RPMI7951 (cell line): Measurements from ENCODE around the gene PIKFYVE. TPM values are rescaled to one million over a fixed set of nuclear protein-coding genes. Genes with fewer than 3 reads are reported as not detected.
A peak's percentile ranks its signal among the peaks of the same experiment; 100 is the strongest.
"Not testable (repeated sequence)": the region's sequence is repeated elsewhere in the genome, so short reads cannot be mapped to it uniquely, and the experiment has no call there.

Experiments
- DNase-seq: peaks from one replicate; pipeline ENCODE4 v3.0.0-alpha.2; 2012; ENCODE audit warnings: low read depth
- total RNA-seq: library from RNA; depleted of rRNA; stranded (reverse); fragments of >200 nt; shearing (Covaris generic); gene quantifications from 2 replicates; pipeline ENCODE4 v1.2.3, GENCODE V29; 2014

Gene PIKFYVE
- total RNA-seq, 1 experiment from 2014 or later, result 23.1 TPM

DNA sequence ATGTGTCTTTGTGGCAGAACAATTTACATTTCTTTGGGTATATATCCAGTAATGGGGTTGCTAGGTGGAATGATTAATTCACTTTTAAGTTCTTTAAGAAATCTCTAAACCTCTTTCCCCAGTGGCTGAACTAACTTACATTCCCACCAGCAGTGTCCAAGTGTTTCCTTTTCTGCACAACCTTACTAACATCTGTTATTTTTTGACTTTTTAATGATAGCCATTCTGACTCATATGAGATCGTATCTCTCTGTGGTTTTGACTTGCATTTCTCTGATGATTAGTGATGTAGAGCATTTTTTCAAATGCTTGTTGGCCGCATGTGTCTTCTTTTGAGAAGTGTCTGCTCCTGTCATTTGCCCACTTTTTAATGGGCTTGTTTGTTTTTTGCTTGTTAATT, 97.4 kb downstream of the PIKFYVE start:
- DNase-seq, result peak; percentile 93

- DNase-seq, result no peak
These were observed 100.4 kb downstream of the PIKFYVE start for GRCh38 chr2:208366215-208367127.

DNA sequence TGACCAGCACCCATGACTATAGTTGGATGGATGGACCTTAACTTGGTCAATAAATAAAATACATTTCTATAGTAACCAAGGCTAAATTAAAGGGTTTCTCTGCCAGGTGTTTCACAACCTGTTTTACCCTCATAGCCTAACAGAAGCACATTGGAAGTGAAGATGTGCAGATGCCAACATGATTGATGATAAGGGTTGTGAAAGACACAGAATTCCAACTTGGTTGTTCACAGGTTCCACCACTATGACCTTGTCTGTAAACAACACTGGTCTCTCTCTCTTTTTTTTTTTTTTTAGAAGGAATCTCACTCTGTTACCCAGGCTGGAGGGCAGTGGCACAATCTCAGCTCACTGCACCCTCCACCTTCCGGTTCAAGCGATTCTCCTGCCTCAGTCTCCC, 103.0 kb downstream of the PIKFYVE start:
- DNase-seq, result peak; percentile 50

DNA sequence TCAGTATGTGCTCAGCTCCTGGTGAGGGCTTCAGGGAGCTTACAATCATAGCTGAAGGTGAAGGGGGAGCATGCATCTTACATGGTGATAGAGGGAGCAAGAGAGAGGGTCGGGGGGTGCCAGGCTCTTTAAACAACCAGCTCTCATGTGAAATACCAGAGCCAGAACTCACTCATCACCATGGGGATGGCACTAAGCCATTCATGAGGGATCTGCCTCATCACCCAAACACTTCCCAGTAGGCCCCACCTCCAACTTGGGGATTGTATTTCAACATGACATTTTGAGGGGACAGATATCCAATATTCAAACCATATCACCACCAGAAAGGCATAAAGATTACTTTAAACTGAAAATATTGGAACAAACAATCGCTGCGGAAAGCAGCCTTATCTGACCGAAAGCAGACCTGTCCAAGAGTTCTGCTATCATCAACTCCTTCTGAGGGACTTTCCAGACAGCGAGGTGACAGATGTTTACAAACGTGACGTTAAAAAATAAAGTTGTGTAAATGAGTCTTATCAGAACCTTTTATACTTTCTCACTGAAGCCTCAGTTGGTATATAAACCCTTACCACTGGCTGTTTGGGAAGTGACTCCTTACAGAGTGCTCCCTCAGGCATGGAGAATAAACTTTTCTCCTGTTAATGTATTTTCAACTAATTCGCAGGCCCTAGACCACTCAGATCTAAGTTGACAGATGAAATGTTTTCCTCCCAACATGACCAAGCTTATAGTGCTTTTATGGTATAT, 105.0 kb downstream of the PIKFYVE start:
- DNase-seq, result peak; percentile 24

GRCh38 chr2:208371634-208371935, 105.5 kb downstream of the PIKFYVE start:
- DNase-seq, result no peak

GRCh38 chr2:208373460-208374089, 107.5 kb downstream of the PIKFYVE start:
- peak; percentile 57 for DNase-seq

DNA sequence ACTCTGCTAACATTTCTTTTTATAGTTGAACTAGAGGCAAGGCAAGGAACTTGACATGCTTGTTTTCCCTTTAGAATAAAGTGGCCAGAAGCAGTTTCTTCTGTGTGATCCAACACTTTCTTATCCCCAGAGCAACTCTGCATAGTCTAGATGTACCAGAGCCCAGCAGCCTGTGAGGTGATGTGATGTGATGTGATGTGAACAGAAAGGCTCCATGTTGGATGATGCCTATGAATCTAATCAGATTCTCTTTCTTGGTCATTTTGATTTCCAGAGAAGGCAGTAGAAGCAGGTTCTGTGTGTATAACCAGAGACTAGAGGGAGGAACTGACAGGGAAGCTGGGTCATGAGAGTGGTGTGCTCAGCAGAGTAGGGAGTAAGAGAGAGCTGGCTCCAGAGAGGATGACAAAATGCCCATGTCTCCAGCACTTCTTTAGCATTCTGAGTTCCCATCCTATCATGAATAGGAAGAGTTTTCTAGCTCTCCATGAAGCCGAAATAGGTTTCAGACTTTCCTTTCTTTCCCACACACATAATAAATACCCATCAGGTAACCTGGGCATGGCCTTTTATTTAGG, 109.5 kb downstream of the PIKFYVE start:
- DNase-seq, result no peak

- DNase-seq, result not testable (repeated sequence)
These were observed 111.3 kb downstream of the PIKFYVE start for GRCh38 chr2:208377344-208377860.

GRCh38 chr2:208379192-208379591, 113.1 kb downstream of the PIKFYVE start:
- DNase-seq, result no peak

DNA sequence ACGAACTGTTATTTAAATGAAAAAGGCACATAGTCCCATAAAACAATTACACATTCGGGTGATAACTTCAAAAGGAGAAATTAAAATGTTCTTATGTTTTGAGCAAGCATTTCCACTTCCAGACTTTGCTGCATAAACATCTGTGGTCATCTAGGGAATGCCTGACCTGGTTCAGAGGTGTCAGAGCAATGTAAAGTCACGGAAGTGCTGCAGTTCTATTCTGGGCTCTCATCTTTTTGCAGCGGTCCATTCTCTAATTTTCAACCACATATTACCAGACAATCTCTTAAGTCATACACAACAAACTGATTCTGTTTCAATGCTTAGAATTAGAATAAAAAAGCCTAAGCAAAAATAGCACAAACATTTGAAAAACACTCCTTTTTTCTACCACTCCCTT, 118.6 kb downstream of the PIKFYVE start:
- no peak for DNase-seq

DNA sequence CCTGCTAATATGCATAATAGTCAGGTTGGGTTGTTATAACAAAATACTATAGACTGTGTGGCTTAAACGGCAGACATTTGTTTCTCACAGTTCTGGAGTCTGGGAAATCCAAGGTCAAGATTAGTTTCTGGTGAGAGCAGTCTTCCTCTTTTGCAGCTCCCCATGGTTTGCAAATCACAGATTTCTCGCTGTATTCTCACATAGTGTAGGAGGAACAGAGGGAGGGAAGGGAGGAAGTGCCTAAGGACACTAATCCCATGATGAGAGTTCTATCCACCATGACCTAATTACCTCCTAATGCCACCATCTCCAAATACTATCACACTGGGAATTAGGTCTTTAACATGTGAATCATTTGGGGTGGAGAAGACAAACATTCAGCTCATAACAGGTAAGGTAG, 120.5 kb downstream of the PIKFYVE start:
- no peak for DNase-seq

DNA sequence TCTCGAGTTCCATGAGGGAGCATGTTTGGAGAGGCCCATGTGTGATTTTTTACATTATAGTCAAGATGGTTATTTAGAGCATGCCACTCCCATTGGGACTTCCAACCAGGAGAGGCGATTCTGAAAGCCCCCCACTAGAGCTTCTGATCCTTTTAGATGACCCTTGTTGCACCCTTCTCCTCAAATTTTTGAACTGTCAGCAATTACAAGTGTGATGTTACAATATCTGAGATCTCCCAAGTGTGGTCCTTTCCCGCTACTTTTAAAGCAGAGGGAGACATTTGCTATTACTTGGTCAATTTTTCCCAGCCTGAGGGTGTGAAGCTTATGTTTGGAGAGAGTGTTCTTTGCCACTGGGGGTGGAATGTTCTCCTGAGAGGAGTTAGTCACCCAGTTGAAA, 123.9 kb downstream of the PIKFYVE start:
- no peak for DNase-seq

GRCh38 chr2:208392300-208392699, 126.2 kb downstream of the PIKFYVE start:
- DNase-seq, result peak; percentile 11

GRCh38 chr2:208396796-208397195, 130.7 kb downstream of the PIKFYVE start:
- DNase-seq, result not testable (repeated sequence)

GRCh38 chr2:208399201-208399600, 133.1 kb downstream of the PIKFYVE start:
- DNase-seq, result no peak

GRCh38 chr2:208406474-208407451, 140.7 kb downstream of the PIKFYVE start, which contains the start of gene PTH2R:
PTH2R (plus strand) TSS chr2:208406792; CDS start chr2:208407044, 252 bp downstream.
- DNase-seq, result no peak

- DNase-seq, result no peak
These were observed 141.6 kb downstream of the PIKFYVE start for GRCh38 chr2:208407667-208408066.
